ENCODE measurements around the gene DENND4C. TPM values are rescaled to one million over a fixed set of nuclear protein-coding genes. Genes with fewer than 3 reads are reported as not detected.

The DENND4C gene
- total RNA-seq, 1 experiment from 2014 or later, result 22.6 TPM

- TF ChIP-seq E2F5 (CRISPR knock-in tag; IDR thresholded peaks at IDR 0.05), result no peak
Observed at GRCh38 chr9:19288081-19288480, 57.6 kb downstream of the DENND4C start (continued).

GRCh38 chr9:19290103-19290502 is 59.6 kb downstream of the DENND4C start:
- peaks cover 11% of the 10 kb centered on the region for H3K36me3 Mint-ChIP-seq
- no peaks in the 10 kb centered on the region for H3K27me3 Mint-ChIP-seq (ENCODE audit: low read depth)
- POLR2A ChIA-PET, result no interaction called here
- H3K9me3 Mint-ChIP-seq, result no peaks in the 10 kb centered on the region
- H3K4me3 Mint-ChIP-seq, result no peak overlapping the region
- no peaks in the 10 kb centered on the region for H3K4me1 Mint-ChIP-seq
- ATAC-seq (no peak), DNase-seq (ENCODE audit: low spot score) (no peak)
- H3K27ac Mint-ChIP-seq, result no peak overlapping the region
- CTCF ChIA-PET, result no interaction called here
- TF ChIP-seq IRF1 (CRISPR knock-in tag; IDR thresholded peaks at IDR 0.05), result no peak
- no peak for TF ChIP-seq NR2C2 (CRISPR knock-in tag; IDR thresholded peaks at IDR 0.05)
- TF ChIP-seq MLX (CRISPR knock-in tag; IDR thresholded peaks at IDR 0.05), result no peak
- no peak for TF ChIP-seq TP53 (CRISPR knock-in tag; IDR thresholded peaks at IDR 0.05)

- ATAC-seq, result no peak
- Mint-ChIP-seq H3K4me3 (no peak overlapping the region), H3K4me1 (no peaks in the 10 kb centered on the region), H3K27me3 (ENCODE audit: low read depth) (no peaks in the 10 kb centered on the region), H3K9me3 (no peaks in the 10 kb centered on the region), H3K36me3 (peaks cover 9% of the 10 kb centered on the region), H3K27ac (peak overlapping the region; percentile 9; the same call in 1 of the 2 replicates)
- DNase-seq (ENCODE audit: low spot score), result no peak
- ChIA-PET POLR2A (interaction anchor here (0.5 kb wide), 1 partner anchor 10 kb away, joined by 3 read pairs; no protein-coding TSS in a partner anchor), CTCF (no interaction called here)
- TF ChIP-seq ATF3 (CRISPR knock-in tag; conservative IDR thresholded peaks at IDR 0.05) (no peak), EMX1 (CRISPR knock-in tag; IDR thresholded peaks at IDR 0.05) (no peak), ELF4 (CRISPR knock-in tag; IDR thresholded peaks at IDR 0.05; ENCODE audit: low read depth) (no peak), USF2 (CRISPR knock-in tag; IDR thresholded peaks at IDR 0.05) (no peak), RORB (CRISPR knock-in tag; IDR thresholded peaks at IDR 0.05) (no peak), ZNF317 (CRISPR knock-in tag; IDR thresholded peaks at IDR 0.05; ENCODE audit: borderline replicate concordance, low read depth) (no peak), AFF4 (CRISPR knock-in tag; IDR thresholded peaks at IDR 0.05; ENCODE audit: borderline replicate concordance) (no peak)
Observed at GRCh38 chr9:19294219-19294618, 63.7 kb downstream of the DENND4C start.

- CTCF ChIA-PET, result no interaction called here
- Mint-ChIP-seq H3K27me3 (ENCODE audit: low read depth) (no peaks in the 10 kb centered on the region), H3K4me1 (no peaks in the 10 kb centered on the region), H3K9me3 (no peaks in the 10 kb centered on the region), H3K36me3 (peaks cover 23% of the 10 kb centered on the region), H3K4me3 (no peak overlapping the region), H3K27ac (no peak overlapping the region)
- ATAC-seq, result no peak
- DNase-seq (ENCODE audit: low spot score), result no peak
- TF ChIP-seq MYBL2 (CRISPR knock-in tag; IDR thresholded peaks at IDR 0.05) (no peak), E2F5 (CRISPR knock-in tag; IDR thresholded peaks at IDR 0.05) (no peak), SP1 (CRISPR knock-in tag; conservative IDR thresholded peaks at IDR 0.05) (no peak), ESRRA (CRISPR knock-in tag; IDR thresholded peaks at IDR 0.05; ENCODE audit: borderline replicate concordance) (no peak), ZNF263 (CRISPR knock-in tag; IDR thresholded peaks at IDR 0.05; ENCODE audit: low read depth) (no peak), E2F4 (CRISPR knock-in tag; IDR thresholded peaks at IDR 0.05; ENCODE audit: borderline replicate concordance, low read depth) (no peak), IRF1 (CRISPR knock-in tag; IDR thresholded peaks at IDR 0.05) (no peak)
- POLR2A ChIA-PET, result no interaction called here
Observed at GRCh38 chr9:19298436-19299000, 68.0 kb downstream of the DENND4C start.

Data from WTC11 (cell line).